IMR-90 (cell line): Measurements from ENCODE around the gene IFITM10. TPM values are rescaled to one million over a fixed set of nuclear protein-coding genes. Genes with fewer than 3 reads are reported as not detected.

Source experiments
- ATAC-seq: fragments of 200-7000 bp; cut with Tn5 transposase; 2 replicates; pipeline ENCODE4 v1.9.1; 2020; ENCODE audit warnings: low read depth, mild to moderate bottlenecking, moderate library complexity
- BruUV-seq: library from RNA; stranded (reverse); fragments of 400-500 nt; replicated peaks from 2 replicates; lab custom pipeline; 2021; lab: Mats Ljungman, UMichigan
- CTCF ChIA-PET: fragments of 300-600 bp; formaldehyde crosslinking; extraction: SDS; loops from one replicate; lab custom pipeline; 2021; ENCODE audit warnings: antibody characterized with exemption; lab: Yijun Ruan, JAX
- POLR2A ChIA-PET: fragments of 300-600 bp; sonication (Branson Sonifier 250); formaldehyde crosslinking; loops from one replicate; lab custom pipeline; 2022; ENCODE audit warnings: antibody characterized with exemption; ENCODE audit not compliant: unreplicated experiment; lab: Charles Lee
- DNase-seq: peaks from one replicate; pipeline ENCODE4 v3.0.0; 2013
- H2AFZ ChIP-seq: replicated peaks from 2 replicates; pipeline ENCODE3; 2013; ENCODE audit warnings: low read length, mild to moderate bottlenecking; ENCODE audit not compliant: poor library complexity
- H2AK5ac ChIP-seq: 2 replicates; pipeline ENCODE4 v1.6.1; 2013; ENCODE audit warnings: low read depth, low read length, inconsistent platforms
- H2AK9ac ChIP-seq: replicated peaks from 2 replicates; pipeline ENCODE3; 2013; ENCODE audit warnings: mild to moderate bottlenecking, low read depth, low read length, moderate library complexity; ENCODE audit not compliant: poor library complexity
- H2BK120ac ChIP-seq: 2 replicates; pipeline ENCODE4 v1.6.1; 2013; ENCODE audit warnings: low read depth, low read length, inconsistent platforms
- H2BK15ac ChIP-seq: 3 replicates; pipeline ENCODE4 v1.6.1; 2013; ENCODE audit warnings: low read depth, low read length, inconsistent platforms
- H2BK20ac ChIP-seq: 2 replicates; pipeline ENCODE4 v1.6.1; 2013; ENCODE audit warnings: low read depth, mild to moderate bottlenecking, inconsistent platforms, low read length, moderate library complexity
- H2BK5ac ChIP-seq: 2 replicates; pipeline ENCODE4 v1.6.1; 2013; ENCODE audit warnings: mild to moderate bottlenecking, low read depth, low read length, inconsistent platforms; ENCODE audit not compliant: poor library complexity, severe bottlenecking
- H3K14ac ChIP-seq: replicated peaks from 2 replicates; pipeline ENCODE4 v1.6.1; 2013; ENCODE audit warnings: low read depth, low read length, inconsistent platforms
- H3K18ac ChIP-seq: 2 replicates; pipeline ENCODE4 v1.6.1; 2013; ENCODE audit warnings: low read depth, low read length, control low read depth
- H3K23ac ChIP-seq: 2 replicates; pipeline ENCODE4 v1.6.1; 2013; ENCODE audit warnings: low read depth, low read length, inconsistent platforms
- H3K27ac ChIP-seq: 2 replicates; pipeline ENCODE4 v1.5.1; 2013; ENCODE audit warnings: mild to moderate bottlenecking, control low read depth, low read length; ENCODE audit not compliant: insufficient read depth
- H3K27me3 ChIP-seq: 2 replicates; pipeline ENCODE4 v1.6.1; 2013; ENCODE audit warnings: low read length; ENCODE audit not compliant: control insufficient read depth, insufficient read depth
- H3K36me3 ChIP-seq: 2 replicates; pipeline ENCODE4 v1.6.1; 2013; ENCODE audit warnings: low read length, mixed read lengths; ENCODE audit not compliant: control insufficient read depth, insufficient read depth
- H3K4ac ChIP-seq: 2 replicates; pipeline ENCODE4 v1.6.1; 2013; ENCODE audit warnings: low read depth, low read length, inconsistent platforms
- H3K4me1 ChIP-seq: 2 replicates; pipeline ENCODE4 v1.6.1; 2013; ENCODE audit warnings: low read length, mixed read lengths; ENCODE audit not compliant: control insufficient read depth, insufficient read depth
- H3K4me2 ChIP-seq: 2 replicates; pipeline ENCODE4 v1.6.1; 2013; ENCODE audit warnings: low read depth, mild to moderate bottlenecking, control low read depth, low read length, moderate library complexity
- H3K4me3 ChIP-seq: 2 replicates; pipeline ENCODE4 v1.5.1; 2013; ENCODE audit warnings: low read depth, mild to moderate bottlenecking, control low read depth, low read length, moderate library complexity; ENCODE audit not compliant: insufficient read depth
- H3K56ac ChIP-seq: 2 replicates; pipeline ENCODE4 v1.6.1; 2013; ENCODE audit warnings: low read length, inconsistent platforms; ENCODE audit not compliant: insufficient read depth; ENCODE audit errors: extremely low read depth
- H3K79me1 ChIP-seq, 2 experiments: 2 replicates each; pipeline ENCODE4 v1.6.1; 2013; ENCODE audit warnings: low read length in 2 of 2, inconsistent platforms in 1 of 2, low read depth in 1 of 2
- H3K9ac ChIP-seq: 2 replicates; pipeline ENCODE4 v1.6.1; 2013; ENCODE audit warnings: low read depth, low read length, control low read depth
- H3K9me1 ChIP-seq: 2 replicates; pipeline ENCODE4 v1.6.1; 2013; ENCODE audit warnings: low read length, inconsistent platforms; ENCODE audit not compliant: insufficient read depth
- H3K9me3 ChIP-seq: 2 replicates; pipeline ENCODE4 v1.6.1; 2013; ENCODE audit warnings: low read length; ENCODE audit not compliant: control insufficient read depth, insufficient read depth
- H4K20me1 ChIP-seq: 2 replicates; pipeline ENCODE4 v1.6.1; 2013; ENCODE audit warnings: low read length, inconsistent platforms; ENCODE audit not compliant: insufficient read depth
- H4K5ac ChIP-seq: 2 replicates; pipeline ENCODE4 v1.6.1; 2013; ENCODE audit warnings: mild to moderate bottlenecking, low read depth, low read length, control low read depth
- H4K8ac ChIP-seq, 2 experiments: 2 replicates each; pipeline ENCODE4 v1.6.1; 2013; ENCODE audit warnings: low read depth in 2 of 2, low read length in 2 of 2, control low read depth in 1 of 2, inconsistent platforms in 1 of 2
- H4K91ac ChIP-seq: 2 replicates; pipeline ENCODE4 v1.6.1; 2013; ENCODE audit warnings: low read depth, low read length, inconsistent platforms; ENCODE audit not compliant: insufficient read depth
- CEBPB ChIP-seq: IDR thresholded peaks from 2 replicates; pipeline ENCODE4 v1.6.1; 2012; ENCODE audit warnings: low read depth, low read length, improper control_type of control experiment
- CHD1 ChIP-seq: IDR thresholded peaks from 2 replicates; pipeline ENCODE4 v1.6.1; 2012; ENCODE audit warnings: low read depth, low read length, improper control_type of control experiment
- CTCF ChIP-seq: conservative IDR thresholded peaks from 2 replicates; pipeline ENCODE4 v1.5.1; 2012; ENCODE audit warnings: mild to moderate bottlenecking, low read depth, low read length, improper control_type of control experiment
- ELK1 ChIP-seq: fragments of 150-350 bp; IDR thresholded peaks from 2 replicates; pipeline ENCODE4 v1.6.1; 2016; ENCODE audit warnings: low read depth, mild to moderate bottlenecking, low read length, moderate library complexity, borderline replicate concordance
- FOS ChIP-seq: fragments of 150-350 bp; IDR thresholded peaks from 2 replicates; pipeline ENCODE4 v1.6.1; 2016; ENCODE audit warnings: low read depth, low read length
- RCOR1 ChIP-seq: IDR thresholded peaks from 2 replicates; pipeline ENCODE4 v1.6.1; 2012; ENCODE audit warnings: mild to moderate bottlenecking, low read length, improper control_type of control experiment; ENCODE audit not compliant: insufficient replicate concordance
- SMC3 ChIP-seq: fragments of 150-350 bp; IDR thresholded peaks from 2 replicates; pipeline ENCODE4 v1.6.1; 2016; ENCODE audit warnings: low read depth, mild to moderate bottlenecking, antibody characterized with exemption, low read length, moderate library complexity
- WGBS, 2 experiments: methylation state at CpG; one replicate each; pipeline versions ENCODE4 v1.1.5 to v1.1.7; 2013; ENCODE audit warnings: missing lambda C conversion rate in 2 of 2; ENCODE audit not compliant: insufficient read length in 1 of 2; ENCODE audit errors: extremely low coverage in 2 of 2; 5-methylcytosine and 5-hydroxymethylcytosine counted together
- dilution Hi-C: fragments of 300-500 bp; cut with HindIII; formaldehyde crosslinking; loops from one replicate; pipeline ENCODE4 v1.14.3; 2018; ENCODE audit warnings: low sequenced_read_pairs; ENCODE audit not compliant: unreplicated experiment
- in situ Hi-C: fragments of 300-500 bp; cut with MboI; formaldehyde crosslinking; loops from 3 replicates; pipeline ENCODE4 v1.14.3; 2019; ENCODE audit warnings: low sequenced_read_pairs, inconsistent platforms, mixed read lengths
- intact Hi-C: fragments of 100-400 bp; cut with micrococcal nuclease; formaldehyde crosslinking; loops from 2 replicates; pipeline ENCODE4 v1.10.0; 2022
- polyA plus RNA-seq, 3 experiments: library from polyadenylated mRNA; depleted of rRNA; stranded (reverse); fragments of >200 nt; gene quantifications; 2 replicates each; pipeline ENCODE4 v1.2.3, GENCODE V29; 2012; ENCODE audit warnings: low replicate concordance in 1 of 3
- total RNA-seq: library from RNA; depleted of rRNA; stranded (reverse); fragments of >200 nt; gene quantifications from 2 replicates; pipeline ENCODE4 v1.2.3, GENCODE V29; 2012

Gene IFITM10
- total and polyA plus RNA-seq, 2 of the 4 experiments (the other 2 are of a cell fraction): 0.15 to 0.18 TPM

DNA sequence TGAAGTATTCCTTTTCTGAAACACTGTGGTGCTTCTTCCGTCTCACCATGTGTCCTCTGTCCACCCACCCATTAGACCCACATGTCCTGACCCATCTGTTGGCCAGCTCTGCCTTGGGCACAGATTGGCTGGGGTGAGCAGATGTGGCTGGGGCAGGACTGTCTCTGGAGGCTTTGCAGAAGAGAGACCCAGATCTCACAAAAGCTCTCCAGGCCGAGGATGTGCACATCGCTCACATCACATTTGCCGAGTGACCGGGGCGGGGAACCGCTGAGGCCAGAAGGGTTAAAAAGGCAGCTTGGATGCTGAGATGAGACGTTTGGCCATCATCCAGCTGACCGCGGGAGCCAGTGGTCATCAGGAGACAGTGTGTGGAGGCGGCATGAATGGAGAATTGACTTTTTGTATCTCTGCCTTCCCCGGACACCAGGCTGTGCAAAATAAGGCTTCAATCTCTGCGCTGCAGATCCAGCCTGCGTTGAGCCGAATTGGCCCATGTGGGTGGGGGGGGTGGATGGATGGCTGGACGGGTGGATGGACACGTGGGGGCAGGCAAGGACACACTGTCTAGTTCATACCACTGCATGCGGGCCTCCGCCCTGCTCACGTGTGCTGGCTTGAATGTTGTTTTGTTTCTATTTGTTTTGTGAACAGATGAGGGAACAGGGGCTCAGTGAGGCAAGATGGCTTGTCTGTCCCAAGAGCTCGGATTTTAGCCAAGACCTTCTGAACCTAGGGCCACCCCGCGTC is 6.1 kb downstream of the IFITM10 start:
- Histone ChIP-seq H3K14ac (no peak overlapping the region), H3K9me3 (peaks cover 2% of the 10 kb centered on the region), H3K9ac (no peak overlapping the region), H4K20me1 (peaks cover under 1% of the 10 kb centered on the region; the same call in 1 of the 2 replicates), H4K91ac (no peak overlapping the region), H3K4me2 (no peak overlapping the region), H2BK15ac (no peak overlapping the region), H3K56ac (no peak overlapping the region), H2AK9ac (no peak overlapping the region), H4K8ac (no peak overlapping the region), H3K23ac (no peak overlapping the region), H2BK5ac (no peak overlapping the region), H3K9me1 (0 out of 2 replicates have a peak, but pooled peaks cover 4% of the 10 kb centered on the region), H3K79me1 (no peaks in the 10 kb centered on the region), H2AK5ac (no peak overlapping the region), H3K4me1 (no peaks in the 10 kb centered on the region), H3K27me3 (peaks cover 31% of the 10 kb centered on the region), H3K4ac (no peak overlapping the region), H2AFZ (no peak overlapping the region), H3K36me3 (no peaks in the 10 kb centered on the region), H3K18ac (no peak overlapping the region), H3K27ac (no peak overlapping the region), H4K5ac (no peak overlapping the region), H2BK120ac (no peak overlapping the region), H2BK20ac (no peak overlapping the region), H3K4me3 (no peak overlapping the region)
- BruUV-seq: no TSS peak
- ChIA-PET CTCF (no interaction called here), POLR2A (no interaction called here)
- WGBS, 2 experiments: 83% methylated on average over 6 of the region's 23 CpGs; no CpG with 5 or more reads in 1 of the 2 experiments
- DNase-seq (no peak), ATAC-seq (no peak)
- intact Hi-C loops (no loop called here), in situ Hi-C loops (no loop called here), dilution Hi-C loops (no loop called here)
- no peak for TF ChIP-seq ELK1
- TF ChIP-seq CTCF: no peak
- TF ChIP-seq SMC3: no peak
- TF ChIP-seq RCOR1: no peak
- no peak for TF ChIP-seq CEBPB
- TF ChIP-seq FOS: no peak
- no peak for TF ChIP-seq CHD1
